TTC549 (cell line): Measurements from ENCODE around the gene NUP210.
"Not testable (repeated sequence)": the region's sequence is repeated elsewhere in the genome, so short reads cannot be mapped to it uniquely, and the experiment has no call there.

Experiments
- FAIRE-seq: peaks from 2 replicates; lab custom pipeline; 2012; peaks lifted over from hg19 to GRCh38; lab: Jason Lieb, UNC

Gene NUP210

DNA sequence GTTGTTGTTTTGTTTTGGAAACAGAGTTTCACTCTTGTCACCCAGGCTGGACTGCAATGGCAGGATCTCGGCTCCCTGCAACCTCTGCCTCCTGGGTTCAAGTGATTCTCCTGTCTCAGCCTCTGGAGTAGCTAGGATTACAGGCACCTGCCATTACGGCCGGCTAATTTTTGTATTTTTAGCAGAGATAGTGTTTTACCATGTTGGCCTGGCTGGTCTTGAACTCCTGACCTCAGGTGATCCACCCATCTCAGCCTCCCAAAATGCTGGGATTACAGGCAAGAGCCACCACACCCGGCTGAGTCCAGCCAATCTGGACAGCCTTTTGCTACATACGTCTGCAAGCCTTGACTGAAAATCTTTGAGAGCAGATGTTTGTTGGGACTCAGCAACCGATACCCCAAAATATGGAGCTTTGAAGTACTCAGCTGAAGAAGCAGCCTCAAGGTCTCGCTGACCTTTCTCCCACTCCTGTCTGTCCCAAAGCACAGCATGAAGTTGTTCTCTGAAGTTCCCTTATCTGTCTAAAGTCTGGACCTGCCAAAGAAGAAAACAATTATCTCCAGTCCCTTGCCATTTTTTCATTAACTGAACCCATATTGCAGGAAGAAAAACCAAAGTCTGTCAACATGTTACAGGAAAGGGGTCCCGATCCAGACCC is 9.6 kb upstream of the NUP210 start:
- no peak for FAIRE-seq

DNA sequence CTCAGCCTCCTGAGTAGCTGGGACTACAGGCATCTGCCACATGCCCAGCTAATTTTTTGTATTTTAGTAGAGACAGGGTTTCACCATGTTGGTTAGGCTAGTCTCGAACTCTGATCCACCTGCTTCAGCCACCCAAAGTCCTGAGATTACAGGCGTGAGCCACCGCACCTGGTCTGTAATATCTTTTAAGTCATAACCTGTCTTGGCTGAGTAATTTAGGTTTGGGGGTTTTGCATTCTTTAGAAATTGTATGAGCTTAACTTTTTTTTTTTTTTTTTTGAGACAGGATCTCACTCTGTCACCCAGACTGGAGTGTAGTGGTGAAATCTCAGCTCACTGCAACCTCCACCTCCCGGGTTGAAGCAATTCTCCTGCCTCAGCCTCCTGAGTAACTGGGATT is 8.6 kb upstream of the NUP210 start:
- not testable (repeated sequence) for FAIRE-seq

DNA sequence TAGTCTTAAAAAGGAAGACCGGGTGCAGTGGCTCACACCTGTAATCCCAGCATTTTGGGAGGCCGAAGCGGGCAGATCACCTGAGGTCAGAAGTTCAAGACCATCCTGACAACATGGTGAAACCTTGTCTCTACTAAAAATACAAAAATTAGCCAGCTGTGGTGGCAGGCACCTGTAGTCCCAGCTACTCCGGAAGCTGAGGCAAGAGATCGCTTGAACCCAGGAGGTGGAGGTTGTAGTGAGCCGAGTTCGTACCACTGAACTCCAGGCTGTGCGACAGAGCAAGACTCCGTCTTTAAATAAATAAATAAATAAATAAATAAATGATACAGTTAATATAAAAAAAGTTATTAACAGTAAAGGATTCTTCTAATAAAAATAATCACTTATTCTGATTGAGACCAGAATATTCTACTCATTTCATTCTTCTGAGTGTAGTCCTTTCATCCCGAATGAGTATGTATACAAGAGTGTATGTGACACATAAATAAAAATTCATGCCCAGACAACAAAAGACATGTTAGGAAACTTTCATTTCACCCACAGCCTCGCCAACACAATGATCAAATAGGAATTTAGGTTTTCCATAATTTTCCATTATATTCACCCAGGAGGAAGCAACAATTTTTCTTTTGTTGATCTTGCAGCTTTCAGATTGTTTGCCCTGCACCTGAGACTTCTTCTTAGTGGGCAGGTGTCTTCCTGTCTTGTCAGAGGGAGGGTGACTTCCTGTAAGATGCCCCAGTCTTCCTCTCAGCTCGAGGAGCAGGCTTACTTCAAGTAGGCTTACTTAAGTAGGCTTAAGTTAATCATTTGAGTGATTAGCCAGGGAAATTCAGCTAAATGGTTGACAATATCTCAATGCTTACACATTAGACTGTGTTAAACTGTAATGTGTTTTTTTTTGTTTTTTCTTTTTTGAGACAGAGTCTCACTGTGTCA is 7.8 kb upstream of the NUP210 start:
- FAIRE-seq = no peak

DNA sequence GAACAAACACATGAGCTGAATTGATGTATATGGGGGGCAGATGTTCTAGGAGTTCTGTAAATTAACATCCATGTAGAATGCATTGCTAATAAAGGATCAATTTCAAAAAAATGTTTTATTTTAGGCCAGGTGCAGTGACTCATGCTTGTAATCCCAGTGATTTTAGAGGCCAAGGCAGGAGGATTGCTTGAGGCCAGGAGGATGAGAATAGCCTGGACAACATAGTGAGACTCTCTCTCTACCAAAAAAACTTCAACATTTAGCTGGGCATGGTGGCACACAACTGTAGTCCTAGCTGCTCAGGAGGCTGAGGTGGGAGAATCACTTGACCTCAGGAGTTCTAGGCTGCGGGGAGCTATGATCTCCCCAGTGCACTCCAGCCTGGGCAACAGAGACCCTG is 6.5 kb upstream of the NUP210 start:
- FAIRE-seq = no peak

DNA sequence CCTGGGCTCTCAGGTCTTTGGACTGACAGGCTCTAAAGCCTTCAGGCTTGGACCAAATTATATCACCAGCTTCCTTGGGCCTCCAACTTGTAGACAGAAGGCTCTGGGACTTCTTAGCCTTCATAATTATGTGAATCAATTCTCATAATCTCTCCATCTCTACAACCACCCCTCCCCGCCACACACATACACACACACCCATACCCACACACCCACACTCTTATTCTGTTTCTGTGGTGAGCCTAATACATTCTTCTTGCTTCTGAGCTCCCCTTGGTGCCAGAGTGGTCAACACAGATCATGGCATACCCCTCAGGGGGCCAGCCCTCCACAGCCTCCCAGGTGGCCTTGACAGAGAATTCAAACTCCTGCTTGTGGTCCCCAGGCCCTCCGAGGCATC is 5.6 kb upstream of the NUP210 start:
- no peak for FAIRE-seq

DNA sequence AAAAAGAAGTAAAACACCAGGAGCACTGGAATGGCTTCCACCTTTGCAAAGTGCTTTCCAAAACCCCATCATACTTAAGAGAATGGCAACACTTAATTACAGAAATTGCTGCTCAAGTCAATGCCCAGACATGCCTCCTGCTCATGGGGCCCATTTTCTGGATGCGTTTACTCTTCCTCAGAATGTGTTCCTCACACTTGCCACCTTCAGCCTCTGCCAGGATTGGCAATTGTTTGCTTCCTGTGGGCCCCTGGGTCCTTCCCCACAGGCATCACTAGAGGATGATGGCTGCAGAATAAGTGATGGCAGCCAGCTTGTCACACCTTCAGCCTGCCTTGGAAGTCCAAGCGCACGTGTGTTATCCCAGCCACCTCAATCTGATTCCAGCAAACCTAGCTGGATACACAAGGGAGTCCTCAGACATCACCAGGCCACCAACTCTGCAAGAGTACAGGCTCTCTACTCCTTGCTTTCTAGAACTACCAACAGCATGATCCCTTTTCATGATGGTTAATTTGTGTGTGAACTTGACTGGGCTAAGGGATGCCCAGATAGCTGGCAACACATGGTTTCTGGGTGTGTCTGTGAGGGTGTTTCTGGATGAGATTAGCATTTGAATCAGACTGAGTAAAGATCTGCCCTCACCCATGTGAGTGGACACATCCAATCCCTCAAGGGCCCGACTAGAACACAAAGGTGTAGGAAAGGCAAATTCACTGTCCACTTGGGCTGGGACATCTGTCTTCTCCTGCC is 4.9 kb upstream of the NUP210 start:
- no peak for FAIRE-seq

DNA sequence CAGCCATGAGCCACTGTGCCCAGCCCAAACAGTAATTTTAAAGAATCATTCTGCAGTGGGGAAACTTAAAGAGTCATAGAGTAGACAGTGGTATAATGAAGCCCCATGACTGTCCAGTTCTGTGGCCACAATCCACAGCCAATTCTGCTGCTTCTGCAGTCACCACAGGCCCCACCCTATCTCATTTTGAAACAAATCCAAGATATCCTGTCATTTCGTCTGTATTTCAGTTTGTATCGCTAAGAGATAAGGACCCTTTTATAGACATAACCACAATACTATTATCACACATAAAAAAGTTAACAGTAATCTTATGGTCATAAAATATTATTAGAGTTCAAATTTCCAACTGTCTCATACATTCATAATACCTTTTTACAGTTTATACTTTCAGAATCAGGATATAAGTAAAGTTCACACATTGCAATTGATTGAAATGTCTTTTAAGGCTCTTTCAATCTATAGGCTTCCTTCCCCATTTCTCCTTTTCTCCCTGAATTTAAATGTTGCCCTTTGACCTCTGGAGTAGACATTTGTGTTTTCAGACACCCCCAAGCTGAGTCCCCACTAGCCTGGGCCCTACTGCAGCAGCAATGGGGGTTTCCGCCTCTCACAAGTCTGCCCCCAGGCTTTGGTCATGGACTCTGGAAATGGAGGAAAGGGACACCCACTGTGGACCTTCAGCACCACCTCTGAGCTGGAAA is 4.2 kb upstream of the NUP210 start:
- FAIRE-seq = no peak

DNA sequence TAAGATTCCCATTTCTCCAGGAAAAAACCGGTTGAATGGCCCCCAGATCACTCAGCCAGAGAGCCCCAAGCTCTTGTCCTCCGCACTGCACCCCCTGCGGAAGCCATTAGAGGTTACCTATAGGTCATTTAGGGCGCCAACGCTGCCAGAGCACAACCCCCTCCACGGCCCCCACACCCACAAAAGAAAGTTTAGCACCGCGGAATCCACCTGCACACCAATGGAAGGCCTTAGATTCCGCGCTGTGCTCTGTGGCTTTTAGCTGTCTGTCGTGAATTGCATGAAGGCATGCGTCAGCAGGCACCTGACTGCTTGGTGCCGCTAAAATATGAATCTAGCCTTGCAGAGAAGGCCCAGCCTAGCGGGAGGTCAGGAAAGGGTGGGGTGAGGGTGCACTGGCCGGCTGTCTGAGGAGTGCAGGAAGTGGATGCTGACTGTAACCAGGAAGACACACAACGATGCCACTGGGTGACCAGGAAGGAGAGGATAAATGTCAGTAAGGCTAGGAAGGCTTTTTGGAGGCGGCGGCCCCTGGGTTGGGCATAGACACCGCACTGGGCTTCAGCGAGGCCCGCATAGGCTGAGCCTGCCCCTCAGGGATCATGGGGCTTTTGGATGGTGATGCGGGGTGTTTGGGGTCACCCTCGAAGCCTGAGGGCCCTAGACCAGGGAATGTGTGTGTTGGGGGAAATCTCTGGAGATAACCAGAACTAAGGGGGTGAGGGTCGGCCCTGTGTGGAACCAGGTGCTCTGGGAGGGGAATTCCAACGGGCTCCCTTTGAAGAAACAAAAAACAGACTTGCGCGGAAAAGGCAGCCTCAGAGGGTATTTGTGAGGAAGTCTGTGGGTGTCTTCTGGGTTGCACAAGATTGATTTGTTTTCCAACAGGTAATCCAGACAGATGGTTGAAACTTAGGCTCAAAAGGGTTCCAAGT is 976 bp upstream of the NUP210 start:
- FAIRE-seq = no peak

DNA sequence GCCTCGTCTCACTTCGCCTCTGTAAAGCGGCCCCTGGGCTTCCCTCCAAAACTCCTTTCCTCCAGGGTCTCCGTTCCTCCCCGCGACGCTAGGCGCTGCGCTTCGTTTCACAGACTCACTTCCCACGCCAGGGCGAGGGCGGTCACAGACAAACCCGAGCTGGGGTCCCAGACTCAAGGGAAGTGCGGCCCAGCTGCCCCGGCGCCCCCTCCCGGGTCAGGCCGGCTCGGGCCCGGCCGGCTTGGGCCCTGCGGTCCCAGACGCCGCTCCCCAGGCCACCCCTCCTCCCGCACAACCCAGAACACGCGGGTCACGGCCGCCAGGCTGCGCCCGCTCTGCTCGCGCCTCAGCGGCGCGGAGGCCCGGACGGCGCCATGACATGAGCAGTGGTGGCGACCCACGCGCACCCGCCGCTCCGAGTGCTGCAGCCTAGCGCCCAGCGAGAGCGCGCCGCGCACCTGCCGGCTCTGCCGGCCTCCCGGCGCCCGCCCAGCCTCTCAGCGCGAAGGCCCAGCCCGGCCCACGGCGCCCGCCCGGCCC is 547 bp downstream of the NUP210 start:
- no peak for FAIRE-seq

DNA sequence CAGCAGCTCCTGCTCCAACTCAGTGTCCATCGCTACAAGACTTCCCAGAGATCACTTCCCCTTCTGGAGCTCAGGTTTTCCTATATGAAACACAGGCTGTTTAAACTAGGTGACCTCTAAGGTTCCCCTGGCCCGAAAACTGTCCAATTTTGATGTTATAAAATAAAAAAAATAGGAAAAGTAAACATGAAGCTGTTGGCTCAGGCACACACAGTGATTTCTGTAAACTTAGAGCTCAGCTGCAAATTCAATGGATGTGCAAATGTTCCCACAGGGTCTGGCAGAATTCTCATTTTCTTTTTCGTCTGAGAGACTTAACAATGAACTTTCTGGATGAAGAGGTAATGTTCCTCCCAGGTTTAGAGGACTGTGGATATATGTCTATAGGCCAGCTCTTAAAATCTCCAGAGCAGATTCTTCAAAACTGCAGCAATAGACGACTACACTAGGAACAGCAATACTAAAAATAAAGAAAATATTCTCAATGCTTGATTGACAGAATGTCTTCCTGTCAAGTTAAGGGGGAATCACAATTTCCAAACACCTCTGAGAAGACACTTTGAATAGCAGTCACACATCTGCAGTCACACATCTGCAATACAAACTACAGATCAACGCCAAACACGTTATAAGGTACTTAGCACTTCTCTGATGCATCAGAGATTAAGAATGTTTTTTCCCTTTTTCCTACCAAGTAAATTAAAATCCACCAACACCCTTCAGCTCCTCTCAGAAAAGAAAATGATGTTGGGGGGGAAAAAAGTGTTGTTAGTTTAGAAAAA is 2.8 kb downstream of the NUP210 start:
- no peak for FAIRE-seq

DNA sequence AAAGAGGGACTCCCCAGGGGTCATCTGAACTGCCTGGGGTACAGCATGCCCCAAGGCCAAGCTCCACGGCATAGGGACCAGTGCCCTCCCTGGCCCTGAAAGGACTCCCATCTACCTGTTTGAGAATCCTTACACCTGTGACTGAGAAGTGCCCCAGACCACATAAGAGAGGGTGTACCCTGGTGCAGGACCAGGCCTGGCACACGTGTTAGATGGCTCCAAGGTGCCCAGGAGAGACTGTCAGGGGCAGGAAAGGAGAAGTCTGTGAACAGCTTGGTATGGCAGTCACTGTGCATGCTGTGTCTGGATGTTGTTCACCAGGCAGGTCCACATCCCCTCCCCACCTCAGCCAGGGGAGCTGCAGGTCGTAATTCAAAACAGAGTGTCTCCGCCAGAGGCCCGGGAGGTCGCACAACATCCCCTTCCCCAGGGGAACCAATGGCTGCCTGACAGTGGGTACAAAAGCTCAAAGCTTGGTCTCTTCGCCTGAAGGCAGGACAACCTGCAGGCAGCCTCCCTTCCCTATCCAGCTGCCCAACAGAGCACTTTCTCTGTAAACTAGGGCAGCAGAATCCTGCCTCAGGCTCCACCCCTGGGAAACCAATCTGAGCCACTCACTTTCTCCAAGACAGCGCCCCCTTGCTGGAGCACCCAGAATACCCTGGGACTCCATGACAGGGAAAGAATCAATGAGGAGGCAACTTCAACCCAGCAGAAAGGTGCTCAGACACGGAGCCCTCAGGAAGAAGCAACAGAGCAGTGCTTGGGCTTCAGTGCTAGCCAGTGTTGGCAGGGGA is 3.9 kb downstream of the NUP210 start:
- no peak for FAIRE-seq

DNA sequence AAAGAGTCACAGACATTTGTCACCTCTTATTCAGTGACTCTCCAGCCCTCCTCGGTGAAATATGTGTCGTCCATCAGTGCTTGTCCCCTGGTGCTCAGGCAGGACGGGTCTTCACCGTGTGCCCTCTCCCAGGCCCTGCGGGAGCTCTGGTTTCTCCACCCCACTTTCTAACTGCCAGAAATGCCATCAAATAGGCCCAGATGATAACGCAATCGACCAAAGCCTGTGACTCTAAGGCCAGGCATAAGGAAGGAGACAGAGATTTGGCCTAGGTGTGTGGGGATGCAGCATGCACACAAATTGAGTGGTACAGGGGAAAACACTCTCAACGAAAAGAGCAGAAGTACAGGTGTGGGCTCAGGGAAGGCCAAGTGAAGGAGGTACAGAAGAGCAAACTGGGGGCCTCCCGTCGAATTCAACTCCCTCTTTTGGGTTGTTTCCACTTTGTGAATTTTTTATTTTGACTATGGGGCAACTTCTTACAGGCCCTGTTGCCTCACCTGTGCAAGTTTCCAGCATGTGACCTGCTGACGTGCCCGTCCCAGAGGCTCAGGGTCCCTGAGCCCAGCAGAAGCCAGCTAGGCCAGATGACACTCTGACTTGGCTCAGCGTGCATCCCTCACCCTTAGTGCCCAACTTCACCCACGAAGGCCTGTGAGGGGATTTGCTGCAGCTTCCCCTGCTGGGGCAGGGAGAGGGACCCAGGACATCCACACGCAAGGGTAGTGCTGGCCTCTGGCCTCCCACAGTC is 4.7 kb downstream of the NUP210 start:
- FAIRE-seq = no peak

DNA sequence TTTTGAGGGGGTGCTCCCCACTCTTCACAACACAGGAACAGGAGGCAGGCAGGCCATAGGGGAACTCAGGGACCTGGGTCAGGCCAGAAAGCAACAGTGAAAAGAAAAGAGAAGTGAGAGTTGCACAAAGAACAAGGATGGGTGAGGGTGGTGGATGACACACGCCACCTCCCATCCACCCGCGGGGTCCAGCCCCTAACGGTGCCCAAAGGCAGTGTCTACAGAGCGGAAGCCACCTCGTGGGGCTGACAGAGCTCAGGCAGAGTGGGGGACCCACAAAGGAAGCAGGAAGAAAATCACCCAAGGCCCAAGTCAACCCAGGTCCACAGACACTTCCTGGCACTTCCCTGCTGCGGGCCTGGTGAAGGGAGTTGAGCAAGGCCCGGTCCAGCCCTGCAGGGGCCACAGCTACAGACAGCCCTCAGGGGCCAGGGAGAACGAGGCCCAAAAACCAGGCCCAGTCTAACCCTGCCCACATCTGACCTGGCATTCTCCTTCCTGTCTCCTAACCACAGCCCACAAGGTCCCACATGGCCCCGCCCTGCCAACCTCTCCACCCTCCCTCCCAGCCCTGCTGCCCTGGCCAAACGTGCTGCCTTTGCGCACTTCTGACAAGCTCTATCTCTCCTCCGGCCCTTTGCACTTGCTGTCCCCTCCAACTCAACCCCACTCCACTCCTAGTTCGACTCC is 5.9 kb downstream of the NUP210 start:
- FAIRE-seq = no peak

DNA sequence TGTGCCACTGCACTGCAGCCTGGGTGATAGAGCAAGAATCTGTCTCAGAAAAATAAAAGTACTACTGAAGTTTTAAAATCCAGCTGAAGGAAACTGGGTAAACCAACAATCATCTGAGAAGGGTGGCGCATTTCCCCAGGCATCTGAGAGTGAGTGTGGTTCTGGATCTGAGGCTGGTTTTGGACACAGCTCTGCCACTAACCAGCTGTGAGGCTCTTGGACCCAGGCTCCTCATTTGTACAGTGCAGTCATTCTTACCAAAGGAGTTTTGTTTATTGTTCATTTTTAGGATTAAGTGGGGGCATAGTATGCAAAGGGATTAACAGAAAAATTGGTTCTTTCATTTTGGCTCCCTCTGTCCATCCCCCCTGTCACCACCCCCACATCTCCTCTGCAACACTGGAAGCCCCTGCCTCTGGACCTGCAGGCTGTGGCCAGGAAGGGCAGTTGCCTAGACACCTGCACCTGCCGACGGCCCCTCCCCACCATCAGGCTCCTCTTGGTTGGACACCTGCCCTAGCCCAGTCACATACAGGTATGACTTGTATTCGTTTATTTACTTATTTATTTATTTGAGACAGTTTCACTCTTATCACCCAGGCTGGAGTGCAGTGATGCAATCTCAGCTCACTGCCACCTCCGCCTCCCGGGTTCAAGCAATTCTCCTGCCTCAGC is 8.8 kb downstream of the NUP210 start:
- no peak for FAIRE-seq

DNA sequence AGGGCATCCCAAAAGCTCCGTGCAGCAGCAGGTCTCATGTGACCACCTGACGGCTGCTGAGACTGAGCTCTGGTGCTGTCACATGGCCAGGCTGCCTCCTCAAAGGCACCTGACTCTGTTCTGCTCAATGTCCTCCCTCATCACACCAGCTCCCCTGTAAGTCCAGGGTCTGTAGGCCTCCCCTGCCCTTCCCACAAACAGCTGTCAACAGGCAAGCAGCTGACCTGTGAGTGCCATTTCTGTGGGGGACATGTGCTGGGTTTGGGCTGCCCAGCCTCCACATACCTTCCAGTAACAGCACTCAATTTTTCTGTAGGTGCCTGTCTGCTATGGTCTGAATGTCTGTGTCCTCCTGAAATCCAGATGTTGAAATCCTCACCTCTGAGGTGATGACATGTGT is 11.2 kb downstream of the NUP210 start:
- FAIRE-seq = no peak

DNA sequence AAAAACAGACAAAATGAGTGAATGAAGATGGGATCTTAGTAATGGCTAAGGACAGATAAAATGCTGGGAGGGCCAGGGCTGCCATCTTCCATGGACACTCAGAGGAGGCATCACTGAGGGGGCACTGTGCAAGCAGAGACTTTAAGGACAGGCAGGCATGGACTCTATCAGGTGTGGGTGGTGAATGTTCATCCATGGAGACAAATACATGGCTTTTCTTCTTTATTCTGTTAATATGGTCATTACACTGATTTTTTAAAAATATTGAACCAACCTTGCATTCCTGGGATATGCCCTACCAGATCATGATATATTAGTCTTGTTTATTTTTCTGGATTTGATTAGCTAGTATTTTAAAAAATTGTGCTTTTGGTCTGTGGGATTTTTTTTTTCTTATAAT is 12.2 kb downstream of the NUP210 start:
- FAIRE-seq = no peak

DNA sequence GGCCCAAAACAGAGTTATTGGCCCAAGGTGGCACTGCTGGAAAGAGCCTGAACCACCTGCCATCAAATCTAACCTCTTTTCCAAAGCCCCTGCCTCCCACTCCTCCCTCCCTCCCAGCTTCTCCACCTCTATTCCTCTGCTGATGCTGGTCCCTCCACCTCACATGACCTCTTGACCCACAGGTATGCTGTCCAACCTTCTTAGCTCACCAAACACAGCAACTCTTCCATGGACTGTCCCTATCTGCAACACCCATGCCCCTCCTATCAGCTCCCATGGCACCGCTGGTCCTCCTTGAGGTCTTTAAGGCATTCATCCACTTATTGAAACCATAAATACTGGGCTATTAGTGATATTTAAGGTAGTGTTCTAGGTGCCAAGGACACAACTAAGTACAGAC is 12.6 kb downstream of the NUP210 start:
- no peak for FAIRE-seq
